K562 (cell line): ENCODE data around the gene AKAP6. TPM values are rescaled to one million over a fixed set of nuclear protein-coding genes. Genes with fewer than 3 reads are reported as not detected.

ENCODE experiments used
- HNRNPUL1 ChIP-seq: fragments of 200-400 bp; formaldehyde crosslinking; IDR thresholded peaks from 2 replicates; pipeline ENCODE4 v1.6.1; 2017; ENCODE audit warnings: low read length
- JUND ChIP-seq, 2 experiments: IDR thresholded peaks; 2 replicates in 1 of 2; 3 replicates in 1 of 2; pipeline ENCODE4 v1.6.1; 2011; ENCODE audit warnings: borderline replicate concordance in 2 of 2, low read depth in 2 of 2, low read length in 2 of 2, improper control_type of control experiment in 1 of 2, missing biosample characterization in 1 of 2, missing genetic modification characterization in 1 of 2, missing genetic modification reagents in 1 of 2
- NFRKB ChIP-seq: fragments of 450-650 bp; IDR thresholded peaks from 2 replicates; pipeline ENCODE4 v1.6.1; 2016; ENCODE audit warnings: low read depth
- ZNF124 ChIP-seq: sonication (generic); formaldehyde crosslinking; IDR thresholded peaks from 2 replicates; pipeline ENCODE4 v1.8.1; 2022; ENCODE audit warnings: missing genetic modification reagents
- polyA plus RNA-seq, 8 experiments: library from polyadenylated mRNA; depleted of rRNA in 4 of 8; stranded (reverse) in 5 of 8; unstranded in 3 of 8; fragments of >200 nt; fragmentation: Nextera tagmentation in 2 of 8; fragmentation: Illumina TruSeq in 1 of 8; extraction: Ambion mirVana in 2 of 8; extraction: Trizol in 1 of 8; gene quantifications; 2 replicates each; pipeline versions ENCODE4 v1.2.1 to v1.2.3, GENCODE V29; 2011 to 2014; ENCODE audit warnings: inconsistent platforms in 1 of 8, missing spikeins in 1 of 8
- total RNA-seq, 7 experiments: library from RNA; depleted of rRNA in 6 of 7; stranded (reverse); fragments of >200 nt in 6 of 7; fragmentation: Illumina TruSeq in 2 of 7; extraction: Trizol in 2 of 7; gene quantifications; 2 replicates each; pipeline versions ENCODE4 v1.2.1 to v1.2.3, GENCODE V29; 2011 to 2021; ENCODE audit warnings: low replicate concordance in 1 of 7
- TF ChIP-seq, protein P1 (sequence below), 2 experiments: fragments of 450-650 bp; formaldehyde crosslinking in 1 of 2; IDR thresholded peaks; 2 replicates each; pipeline versions ENCODE4 v1.4.0 to v1.6.1; 2014 to 2020; ENCODE audit warnings: mild to moderate bottlenecking in 2 of 2, borderline replicate concordance in 1 of 2, low read depth in 1 of 2
- TF ChIP-seq, protein P2 (sequence below): sonication (generic); formaldehyde crosslinking; IDR thresholded peaks from 2 replicates; pipeline ENCODE4 v1.4.0; 2020; ENCODE audit warnings: mild to moderate bottlenecking, missing genetic modification reagents

The AKAP6 gene
- total and polyA plus RNA-seq, 9 of the 15 experiments (the other 6 are each of a cell fraction or from before 2014, with no cell fraction given) = 0.03 to 1.7 (median 0.48) TPM

DNA sequence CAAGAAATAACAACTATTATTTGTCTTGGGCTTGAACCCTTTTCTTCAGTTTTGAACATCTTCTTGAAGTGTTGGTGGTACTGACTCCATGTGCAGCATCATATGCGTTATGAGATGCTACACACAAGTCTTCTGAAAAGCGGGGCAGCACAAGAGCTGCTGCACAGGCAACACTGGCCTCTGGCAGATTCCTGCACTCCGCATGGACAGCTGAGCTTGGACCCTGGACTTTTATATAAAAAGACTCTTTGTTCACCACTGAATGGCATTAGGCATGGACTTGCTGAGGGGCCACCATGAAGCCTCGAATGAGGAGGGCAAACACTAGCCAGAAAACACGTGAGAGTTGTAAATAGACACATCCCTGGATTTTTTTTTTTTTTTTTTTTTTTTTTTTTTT is 398.7 kb downstream of the AKAP6 start (continued):
- TF ChIP-seq ZNF124 (CRISPR knock-in tag) (no peak), NFRKB (no peak), JUND (IDR thresholded peaks at IDR 0.05; ENCODE audit: borderline replicate concordance, low read depth, low read length) (no peak), JUND (tag; IDR thresholded peaks at IDR 0.05; ENCODE audit: borderline replicate concordance, low read depth, low read length) (no peak), HNRNPUL1 (no peak)
- TF ChIP-seq, protein P1, sequence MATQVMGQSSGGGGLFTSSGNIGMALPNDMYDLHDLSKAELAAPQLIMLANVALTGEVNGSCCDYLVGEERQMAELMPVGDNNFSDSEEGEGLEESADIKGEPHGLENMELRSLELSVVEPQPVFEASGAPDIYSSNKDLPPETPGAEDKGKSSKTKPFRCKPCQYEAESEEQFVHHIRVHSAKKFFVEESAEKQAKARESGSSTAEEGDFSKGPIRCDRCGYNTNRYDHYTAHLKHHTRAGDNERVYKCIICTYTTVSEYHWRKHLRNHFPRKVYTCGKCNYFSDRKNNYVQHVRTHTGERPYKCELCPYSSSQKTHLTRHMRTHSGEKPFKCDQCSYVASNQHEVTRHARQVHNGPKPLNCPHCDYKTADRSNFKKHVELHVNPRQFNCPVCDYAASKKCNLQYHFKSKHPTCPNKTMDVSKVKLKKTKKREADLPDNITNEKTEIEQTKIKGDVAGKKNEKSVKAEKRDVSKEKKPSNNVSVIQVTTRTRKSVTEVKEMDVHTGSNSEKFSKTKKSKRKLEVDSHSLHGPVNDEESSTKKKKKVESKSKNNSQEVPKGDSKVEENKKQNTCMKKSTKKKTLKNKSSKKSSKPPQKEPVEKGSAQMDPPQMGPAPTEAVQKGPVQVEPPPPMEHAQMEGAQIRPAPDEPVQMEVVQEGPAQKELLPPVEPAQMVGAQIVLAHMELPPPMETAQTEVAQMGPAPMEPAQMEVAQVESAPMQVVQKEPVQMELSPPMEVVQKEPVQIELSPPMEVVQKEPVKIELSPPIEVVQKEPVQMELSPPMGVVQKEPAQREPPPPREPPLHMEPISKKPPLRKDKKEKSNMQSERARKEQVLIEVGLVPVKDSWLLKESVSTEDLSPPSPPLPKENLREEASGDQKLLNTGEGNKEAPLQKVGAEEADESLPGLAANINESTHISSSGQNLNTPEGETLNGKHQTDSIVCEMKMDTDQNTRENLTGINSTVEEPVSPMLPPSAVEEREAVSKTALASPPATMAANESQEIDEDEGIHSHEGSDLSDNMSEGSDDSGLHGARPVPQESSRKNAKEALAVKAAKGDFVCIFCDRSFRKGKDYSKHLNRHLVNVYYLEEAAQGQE (IDR thresholded peaks at IDR 0.05; ENCODE audit: borderline replicate concordance) = no peak
- TF ChIP-seq, protein P1 (CRISPR knock-in tag; IDR thresholded peaks at IDR 0.05; ENCODE audit: low read depth) = no peak
- TF ChIP-seq, protein P2, sequence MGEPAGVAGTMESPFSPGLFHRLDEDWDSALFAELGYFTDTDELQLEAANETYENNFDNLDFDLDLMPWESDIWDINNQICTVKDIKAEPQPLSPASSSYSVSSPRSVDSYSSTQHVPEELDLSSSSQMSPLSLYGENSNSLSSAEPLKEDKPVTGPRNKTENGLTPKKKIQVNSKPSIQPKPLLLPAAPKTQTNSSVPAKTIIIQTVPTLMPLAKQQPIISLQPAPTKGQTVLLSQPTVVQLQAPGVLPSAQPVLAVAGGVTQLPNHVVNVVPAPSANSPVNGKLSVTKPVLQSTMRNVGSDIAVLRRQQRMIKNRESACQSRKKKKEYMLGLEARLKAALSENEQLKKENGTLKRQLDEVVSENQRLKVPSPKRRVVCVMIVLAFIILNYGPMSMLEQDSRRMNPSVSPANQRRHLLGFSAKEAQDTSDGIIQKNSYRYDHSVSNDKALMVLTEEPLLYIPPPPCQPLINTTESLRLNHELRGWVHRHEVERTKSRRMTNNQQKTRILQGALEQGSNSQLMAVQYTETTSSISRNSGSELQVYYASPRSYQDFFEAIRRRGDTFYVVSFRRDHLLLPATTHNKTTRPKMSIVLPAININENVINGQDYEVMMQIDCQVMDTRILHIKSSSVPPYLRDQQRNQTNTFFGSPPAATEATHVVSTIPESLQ (CRISPR knock-in tag) = no peak
